ENCODE data around the gene S1PR5. TPM values are rescaled to one million over a fixed set of nuclear protein-coding genes. Genes with fewer than 3 reads are reported as not detected.
A peak's percentile ranks its signal among the peaks of the same experiment; 100 is the strongest.
"Not testable (repeated sequence)": the region's sequence is repeated elsewhere in the genome, so short reads cannot be mapped to it uniquely, and the experiment has no call there.

S1PR5 gene
- polyA plus RNA-seq, 1 donor (not counting 4 experiments of a cell fraction or from before 2014, with no cell fraction given), result 10.5 TPM

DNA sequence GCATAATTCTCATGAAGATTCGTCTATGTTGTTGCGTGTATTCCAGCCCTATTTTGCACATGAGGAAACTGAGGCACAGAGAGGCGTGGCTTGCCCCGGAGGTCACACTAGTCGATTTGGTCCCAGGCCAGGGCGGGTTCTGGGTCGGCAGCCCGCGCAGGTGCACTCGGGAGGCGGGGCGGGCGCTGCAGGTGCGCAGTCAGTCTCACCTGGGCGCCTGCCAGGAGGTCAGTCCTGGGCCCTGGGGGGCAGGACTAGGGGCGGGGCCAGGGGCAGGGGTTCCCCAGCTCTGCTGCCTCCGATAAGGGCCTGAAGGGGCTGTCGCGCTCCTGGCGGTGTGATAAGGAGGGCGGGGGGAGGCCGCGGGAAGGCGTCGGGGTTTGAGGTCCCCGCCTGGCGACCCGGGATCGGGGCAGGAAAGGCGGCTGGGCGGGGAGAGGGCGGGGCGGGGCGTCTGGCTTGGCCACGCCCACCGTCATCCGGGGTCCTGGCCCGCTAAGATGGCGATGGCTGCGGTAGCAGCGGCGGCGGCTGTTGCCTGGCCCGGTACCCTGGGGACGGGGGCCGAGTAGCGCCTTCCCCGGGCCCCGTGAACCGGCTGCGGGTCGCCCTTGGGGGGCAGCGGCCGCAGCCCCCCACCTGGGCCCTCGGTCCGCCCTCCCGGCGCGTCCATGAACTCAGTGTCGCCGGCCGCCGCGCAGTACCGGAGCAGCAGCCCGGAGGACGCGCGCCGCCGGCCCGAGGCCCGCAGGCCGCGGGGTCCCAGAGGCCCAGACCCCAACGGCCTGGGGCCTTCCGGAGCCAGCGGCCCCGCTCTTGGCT lies 26.4 kb upstream of the S1PR5 start, which contains the start of gene ATG4D:
TSS of gene ATG4D (plus strand) at position 485 of the 822 bp plus-strand sequence. CDS start at position 672, 187 bp downstream.
- Histone ChIP-seq H3K36me3 (ENCODE audit: control insufficient read depth in 2 of 2, extremely low read depth in 1 of 2, insufficient read depth in 2 of 2, low read length in 2 of 2) (peaks cover 7 to 9% of the 10 kb centered on the region in 2 experiments), H3K9ac (ENCODE audit: control insufficient read depth, extremely low read depth, insufficient read depth, low read length) (peak within 1 kb of the TSS; percentile 82), H3K27ac (ENCODE audit: control insufficient read depth, insufficient read depth, low read length) (peak within 1 kb of the TSS; percentile 43), H3K4me2 (ENCODE audit: control insufficient read depth, extremely low read depth, insufficient read depth, low read depth, low read length) (peak within 1 kb of the TSS; percentile 61), H3K9me1 (ENCODE audit: control insufficient read depth, extremely low read depth, insufficient read depth, low read length) (no peaks in the 10 kb centered on the region), H3K9me3 (ENCODE audit: control insufficient read depth, low read depth, low read length) (no peaks in the 10 kb centered on the region), H3K4me3 (ENCODE audit: control insufficient read depth in 2 of 3, extremely low read depth in 1 of 3, insufficient read depth in 2 of 3, low read depth in 1 of 3, low read length in 3 of 3) (peak within 1 kb of the TSS; percentile 61 to 86 (median 68)), H2AFZ (ENCODE audit: control insufficient read depth, low read length) (peak within 1 kb of the TSS; percentile 83), H3K27me3 (ENCODE audit: control insufficient read depth, extremely low read depth, insufficient read depth, low read length) (no peaks in the 10 kb centered on the region), H3K4me1 (ENCODE audit: control insufficient read depth, extremely low read depth, insufficient read depth, low read length) (peaks cover 9% of the 10 kb centered on the region), H4K20me1 (ENCODE audit: control insufficient read depth, extremely low read depth, insufficient read depth, low read length) (no peaks in the 10 kb centered on the region), H3K79me2 (ENCODE audit: control insufficient read depth, insufficient read depth, low read length) (peaks cover 10% of the 10 kb centered on the region)
- TF ChIP-seq, protein P1, sequence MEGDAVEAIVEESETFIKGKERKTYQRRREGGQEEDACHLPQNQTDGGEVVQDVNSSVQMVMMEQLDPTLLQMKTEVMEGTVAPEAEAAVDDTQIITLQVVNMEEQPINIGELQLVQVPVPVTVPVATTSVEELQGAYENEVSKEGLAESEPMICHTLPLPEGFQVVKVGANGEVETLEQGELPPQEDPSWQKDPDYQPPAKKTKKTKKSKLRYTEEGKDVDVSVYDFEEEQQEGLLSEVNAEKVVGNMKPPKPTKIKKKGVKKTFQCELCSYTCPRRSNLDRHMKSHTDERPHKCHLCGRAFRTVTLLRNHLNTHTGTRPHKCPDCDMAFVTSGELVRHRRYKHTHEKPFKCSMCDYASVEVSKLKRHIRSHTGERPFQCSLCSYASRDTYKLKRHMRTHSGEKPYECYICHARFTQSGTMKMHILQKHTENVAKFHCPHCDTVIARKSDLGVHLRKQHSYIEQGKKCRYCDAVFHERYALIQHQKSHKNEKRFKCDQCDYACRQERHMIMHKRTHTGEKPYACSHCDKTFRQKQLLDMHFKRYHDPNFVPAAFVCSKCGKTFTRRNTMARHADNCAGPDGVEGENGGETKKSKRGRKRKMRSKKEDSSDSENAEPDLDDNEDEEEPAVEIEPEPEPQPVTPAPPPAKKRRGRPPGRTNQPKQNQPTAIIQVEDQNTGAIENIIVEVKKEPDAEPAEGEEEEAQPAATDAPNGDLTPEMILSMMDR (optimal IDR thresholded peaks at IDR 0.05 in 1 of 3, IDR thresholded peaks at IDR 0.05 in 1 of 3, conservative IDR thresholded peaks at IDR 0.05 in 1 of 3; ENCODE audit: extremely low read depth in 1 of 3, insufficient read depth in 2 of 3, low read length in 3 of 3), result no peak
- TF ChIP-seq EZH2 (IDR thresholded peaks at IDR 0.05; ENCODE audit: low read length), result no peak
- DNase-seq (ENCODE audit: low read depth, low spot score) (no peak), FAIRE-seq (no peak)
- dilution Hi-C loops (cut with MboI; ENCODE audit: extremely low pct_ligation_motif_present, low sequenced_read_pairs), result no loop called here

DNA sequence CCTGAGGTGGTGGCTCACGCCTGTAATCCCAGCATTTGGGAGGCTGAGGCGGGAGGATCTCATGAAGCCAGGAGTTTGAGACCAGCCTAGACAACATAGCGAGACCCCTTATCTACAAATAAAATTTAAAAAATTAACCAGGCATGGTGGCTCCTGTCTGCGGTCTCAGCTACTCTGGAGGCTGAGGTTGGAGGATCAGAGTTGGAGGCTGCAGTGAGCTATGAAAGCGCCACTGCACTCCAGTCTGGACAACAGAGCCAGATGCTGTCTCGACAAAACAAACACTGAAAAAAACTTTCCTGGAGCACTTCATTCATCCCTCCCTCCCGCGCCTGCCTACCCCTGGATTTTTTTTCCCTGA lies 25.8 kb upstream of the S1PR5 start:
- Histone ChIP-seq H3K4me3 (ENCODE audit: control insufficient read depth in 2 of 3, extremely low read depth in 1 of 3, insufficient read depth in 2 of 3, low read depth in 1 of 3, low read length in 3 of 3) (peak overlapping the region; percentile 61 to 86 (median 68)), H2AFZ (ENCODE audit: control insufficient read depth, low read length) (no peak overlapping the region), H3K79me2 (ENCODE audit: control insufficient read depth, insufficient read depth, low read length) (peaks cover 10% of the 10 kb centered on the region), H3K9me1 (ENCODE audit: control insufficient read depth, extremely low read depth, insufficient read depth, low read length) (no peaks in the 10 kb centered on the region), H3K9me3 (ENCODE audit: control insufficient read depth, low read depth, low read length) (no peaks in the 10 kb centered on the region), H3K36me3 (ENCODE audit: control insufficient read depth in 2 of 2, extremely low read depth in 1 of 2, insufficient read depth in 2 of 2, low read length in 2 of 2) (peaks cover 5 to 9% of the 10 kb centered on the region in 2 experiments), H3K4me2 (ENCODE audit: control insufficient read depth, extremely low read depth, insufficient read depth, low read depth, low read length) (peak overlapping the region; percentile 56), H3K27ac (ENCODE audit: control insufficient read depth, insufficient read depth, low read length) (no peak overlapping the region), H3K4me1 (ENCODE audit: control insufficient read depth, extremely low read depth, insufficient read depth, low read length) (peaks cover 9% of the 10 kb centered on the region), H4K20me1 (ENCODE audit: control insufficient read depth, extremely low read depth, insufficient read depth, low read length) (no peaks in the 10 kb centered on the region), H3K27me3 (ENCODE audit: control insufficient read depth, extremely low read depth, insufficient read depth, low read length) (no peaks in the 10 kb centered on the region), H3K9ac (ENCODE audit: control insufficient read depth, extremely low read depth, insufficient read depth, low read length) (no peak overlapping the region)
- DNase-seq (ENCODE audit: low read depth, low spot score) (no peak), FAIRE-seq (no peak)
- dilution Hi-C loops (cut with MboI; ENCODE audit: extremely low pct_ligation_motif_present, low sequenced_read_pairs), result no loop called here
- TF ChIP-seq, protein P1 (optimal IDR thresholded peaks at IDR 0.05 in 1 of 3, IDR thresholded peaks at IDR 0.05 in 1 of 3, conservative IDR thresholded peaks at IDR 0.05 in 1 of 3; ENCODE audit: extremely low read depth in 1 of 3, insufficient read depth in 2 of 3, low read length in 3 of 3), result no peak
- TF ChIP-seq EZH2 (IDR thresholded peaks at IDR 0.05; ENCODE audit: low read length), result no peak

DNA sequence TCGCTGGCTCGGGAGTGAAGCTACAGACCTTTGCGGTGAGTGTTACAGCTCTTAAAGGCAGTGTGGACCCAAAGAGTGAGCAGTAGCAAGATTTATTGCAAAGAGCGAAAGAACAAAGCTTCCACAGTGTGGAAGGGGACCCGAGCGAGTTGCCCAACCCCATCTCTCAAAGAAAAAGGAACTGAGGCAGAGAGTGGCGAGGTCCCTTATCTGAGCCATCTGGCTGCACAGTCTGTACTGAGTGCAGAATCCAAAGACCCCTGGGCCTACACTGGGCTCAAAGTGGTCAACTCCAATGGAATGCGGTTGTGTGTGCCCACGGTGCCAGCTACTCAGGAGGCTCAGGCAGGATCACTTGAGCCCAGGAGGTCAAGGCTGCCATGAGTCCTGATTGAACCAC lies 21.8 kb upstream of the S1PR5 start:
- FAIRE-seq; H3K4me3 ChIP-seq (ENCODE audit: control insufficient read depth in 2 of 3, extremely low read depth in 1 of 3, insufficient read depth in 2 of 3, low read depth in 1 of 3, low read length in 3 of 3); dilution Hi-C loops (cut with MboI; ENCODE audit: extremely low pct_ligation_motif_present, low sequenced_read_pairs): not testable (repeated sequence)

More for the DNA sequence above, 21.8 kb upstream of the S1PR5 start:
- not testable (repeated sequence) for H3K9ac ChIP-seq (ENCODE audit: control insufficient read depth, extremely low read depth, insufficient read depth, low read length); H3K36me3 ChIP-seq (ENCODE audit: control insufficient read depth in 2 of 2, extremely low read depth in 1 of 2, insufficient read depth in 2 of 2, low read length in 2 of 2); H3K9me1 ChIP-seq (ENCODE audit: control insufficient read depth, extremely low read depth, insufficient read depth, low read length); H3K27me3 ChIP-seq (ENCODE audit: control insufficient read depth, extremely low read depth, insufficient read depth, low read length); H3K79me2 ChIP-seq (ENCODE audit: control insufficient read depth, insufficient read depth, low read length); DNase-seq (ENCODE audit: low read depth, low spot score); H3K4me2 ChIP-seq (ENCODE audit: control insufficient read depth, extremely low read depth, insufficient read depth, low read depth, low read length); H3K9me3 ChIP-seq (ENCODE audit: control insufficient read depth, low read depth, low read length); H2AFZ ChIP-seq (ENCODE audit: control insufficient read depth, low read length); H4K20me1 ChIP-seq (ENCODE audit: control insufficient read depth, extremely low read depth, insufficient read depth, low read length); H3K27ac ChIP-seq (ENCODE audit: control insufficient read depth, insufficient read depth, low read length)
- peaks cover 23% of the 10 kb centered on the region for H3K4me1 ChIP-seq (ENCODE audit: control insufficient read depth, extremely low read depth, insufficient read depth, low read length)
